HL-60 (cell line): Measurements from ENCODE around the gene SEC16B.

Source experiments
- DNase-seq, 2 experiments: peaks; one replicate each; pipeline ENCODE4 v3.0.0-alpha.2; 2010 to 2020; ENCODE audit warnings: low read depth in 1 of 2, low spot score in 1 of 2
- H3K27ac ChIP-seq: fragments of 250-450 bp; sonication (Bioruptor Pico); replicated peaks from 2 replicates; pipeline ENCODE4 v1.5.1; 2020; ENCODE audit warnings: mild to moderate bottlenecking, moderate library complexity
- H3K27me3 ChIP-seq: fragments of 250-450 bp; sonication (Bioruptor Pico); 2 replicates; pipeline ENCODE4 v1.5.1; 2021; ENCODE audit warnings: mild to moderate bottlenecking, moderate library complexity; ENCODE audit not compliant: insufficient read depth, poor library complexity, severe bottlenecking
- H3K4me3 ChIP-seq: replicated peaks from 2 replicates; pipeline ENCODE4 v1.5.1; 2011; ENCODE audit warnings: mild to moderate bottlenecking, control low read depth, low read length; ENCODE audit not compliant: insufficient read depth
- GABPA ChIP-seq: IDR thresholded peaks from 2 replicates; pipeline ENCODE4 v1.6.1; 2012; ENCODE audit warnings: low read depth
- POLR2AphosphoS5 ChIP-seq: IDR thresholded peaks from 2 replicates; pipeline ENCODE4 v1.6.1; 2012; ENCODE audit warnings: low read depth
- SPI1 ChIP-seq: IDR thresholded peaks from 2 replicates; pipeline ENCODE4 v1.6.1; 2012; ENCODE audit warnings: low read depth, mild to moderate bottlenecking, borderline replicate concordance
- TF ChIP-seq, protein P1 (sequence below): IDR thresholded peaks from 2 replicates; pipeline ENCODE4 v1.6.1; 2012; ENCODE audit warnings: low read depth; ENCODE audit not compliant: insufficient replicate concordance
- TF ChIP-seq, protein P2 (sequence below): IDR thresholded peaks from one replicate; pipeline ENCODE4 v1.5.1; 2011; ENCODE audit warnings: low read length, control low read depth, inconsistent platforms; ENCODE audit not compliant: insufficient read depth

Gene SEC16B

DNA sequence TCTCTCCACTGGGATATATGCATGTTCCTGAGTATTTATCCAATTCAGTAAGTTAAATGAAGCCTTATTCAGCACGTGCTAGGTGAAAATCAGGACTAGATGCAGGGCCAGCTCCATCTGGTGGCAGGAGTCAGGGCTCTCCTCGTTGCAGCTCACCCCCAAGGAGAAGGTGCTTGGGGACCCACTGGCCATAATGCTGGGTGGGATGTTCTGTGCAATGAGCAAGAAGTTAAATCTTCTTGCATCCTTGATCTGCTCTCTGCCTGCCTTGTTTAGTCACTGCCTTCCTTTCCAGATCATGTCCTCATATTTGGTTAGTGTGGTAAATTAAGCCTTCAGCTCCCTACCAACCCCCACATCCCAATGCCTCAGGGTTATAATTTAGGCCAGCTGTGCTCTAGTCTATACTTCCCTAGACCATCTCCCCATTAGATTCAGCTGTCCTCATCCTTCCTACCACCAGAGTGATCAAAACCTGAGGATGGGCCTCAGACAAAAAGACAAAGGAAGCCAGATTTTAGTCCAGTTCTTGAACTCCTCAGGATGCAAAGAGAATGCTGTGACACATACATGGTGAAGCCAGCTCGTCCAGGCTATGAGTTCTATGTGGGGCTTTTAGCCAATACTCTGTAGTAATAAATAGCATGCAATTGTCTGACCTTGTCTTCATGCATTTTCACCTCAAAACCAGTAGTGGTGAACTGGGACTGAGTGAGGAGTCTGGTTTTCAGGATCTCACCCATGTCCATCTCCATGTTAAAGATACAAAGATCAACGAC lies 55.9 kb downstream of the SEC16B start:
- Histone ChIP-seq H3K27me3 (no peaks in the 10 kb centered on the region), H3K27ac (no peak overlapping the region), H3K4me3 (no peak overlapping the region)
- no peak for DNase-seq
- no peak for TF ChIP-seq GABPA
- TF ChIP-seq, protein P1, sequence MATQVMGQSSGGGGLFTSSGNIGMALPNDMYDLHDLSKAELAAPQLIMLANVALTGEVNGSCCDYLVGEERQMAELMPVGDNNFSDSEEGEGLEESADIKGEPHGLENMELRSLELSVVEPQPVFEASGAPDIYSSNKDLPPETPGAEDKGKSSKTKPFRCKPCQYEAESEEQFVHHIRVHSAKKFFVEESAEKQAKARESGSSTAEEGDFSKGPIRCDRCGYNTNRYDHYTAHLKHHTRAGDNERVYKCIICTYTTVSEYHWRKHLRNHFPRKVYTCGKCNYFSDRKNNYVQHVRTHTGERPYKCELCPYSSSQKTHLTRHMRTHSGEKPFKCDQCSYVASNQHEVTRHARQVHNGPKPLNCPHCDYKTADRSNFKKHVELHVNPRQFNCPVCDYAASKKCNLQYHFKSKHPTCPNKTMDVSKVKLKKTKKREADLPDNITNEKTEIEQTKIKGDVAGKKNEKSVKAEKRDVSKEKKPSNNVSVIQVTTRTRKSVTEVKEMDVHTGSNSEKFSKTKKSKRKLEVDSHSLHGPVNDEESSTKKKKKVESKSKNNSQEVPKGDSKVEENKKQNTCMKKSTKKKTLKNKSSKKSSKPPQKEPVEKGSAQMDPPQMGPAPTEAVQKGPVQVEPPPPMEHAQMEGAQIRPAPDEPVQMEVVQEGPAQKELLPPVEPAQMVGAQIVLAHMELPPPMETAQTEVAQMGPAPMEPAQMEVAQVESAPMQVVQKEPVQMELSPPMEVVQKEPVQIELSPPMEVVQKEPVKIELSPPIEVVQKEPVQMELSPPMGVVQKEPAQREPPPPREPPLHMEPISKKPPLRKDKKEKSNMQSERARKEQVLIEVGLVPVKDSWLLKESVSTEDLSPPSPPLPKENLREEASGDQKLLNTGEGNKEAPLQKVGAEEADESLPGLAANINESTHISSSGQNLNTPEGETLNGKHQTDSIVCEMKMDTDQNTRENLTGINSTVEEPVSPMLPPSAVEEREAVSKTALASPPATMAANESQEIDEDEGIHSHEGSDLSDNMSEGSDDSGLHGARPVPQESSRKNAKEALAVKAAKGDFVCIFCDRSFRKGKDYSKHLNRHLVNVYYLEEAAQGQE = no peak
- no peak for TF ChIP-seq SPI1
- TF ChIP-seq, protein P2, sequence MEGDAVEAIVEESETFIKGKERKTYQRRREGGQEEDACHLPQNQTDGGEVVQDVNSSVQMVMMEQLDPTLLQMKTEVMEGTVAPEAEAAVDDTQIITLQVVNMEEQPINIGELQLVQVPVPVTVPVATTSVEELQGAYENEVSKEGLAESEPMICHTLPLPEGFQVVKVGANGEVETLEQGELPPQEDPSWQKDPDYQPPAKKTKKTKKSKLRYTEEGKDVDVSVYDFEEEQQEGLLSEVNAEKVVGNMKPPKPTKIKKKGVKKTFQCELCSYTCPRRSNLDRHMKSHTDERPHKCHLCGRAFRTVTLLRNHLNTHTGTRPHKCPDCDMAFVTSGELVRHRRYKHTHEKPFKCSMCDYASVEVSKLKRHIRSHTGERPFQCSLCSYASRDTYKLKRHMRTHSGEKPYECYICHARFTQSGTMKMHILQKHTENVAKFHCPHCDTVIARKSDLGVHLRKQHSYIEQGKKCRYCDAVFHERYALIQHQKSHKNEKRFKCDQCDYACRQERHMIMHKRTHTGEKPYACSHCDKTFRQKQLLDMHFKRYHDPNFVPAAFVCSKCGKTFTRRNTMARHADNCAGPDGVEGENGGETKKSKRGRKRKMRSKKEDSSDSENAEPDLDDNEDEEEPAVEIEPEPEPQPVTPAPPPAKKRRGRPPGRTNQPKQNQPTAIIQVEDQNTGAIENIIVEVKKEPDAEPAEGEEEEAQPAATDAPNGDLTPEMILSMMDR = no peak
- no peak for TF ChIP-seq POLR2AphosphoS5

DNA sequence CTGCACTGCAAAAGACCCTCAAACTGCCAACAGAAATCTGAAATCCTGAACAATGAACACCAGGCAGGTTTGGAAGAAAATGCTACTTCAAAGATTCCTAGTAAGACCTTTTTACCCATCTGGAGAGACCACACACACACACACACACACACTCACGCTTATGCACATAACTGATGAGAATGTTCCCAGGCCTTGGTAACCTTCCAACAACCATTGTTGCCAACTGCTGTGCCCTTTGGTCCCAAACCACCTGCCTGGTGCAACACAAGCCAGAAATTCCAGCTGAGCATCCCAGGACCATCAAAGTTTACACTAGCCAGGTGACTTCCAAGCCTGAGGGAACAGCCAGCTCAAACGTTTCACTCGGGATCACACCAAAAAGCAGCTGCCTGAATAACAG lies 56.9 kb downstream of the SEC16B start:
- TF ChIP-seq, protein P2 = no peak
- no peak for TF ChIP-seq POLR2AphosphoS5
- TF ChIP-seq SPI1 = no peak
- TF ChIP-seq, protein P1 = no peak
- no peak for TF ChIP-seq GABPA
- H3K27ac ChIP-seq = no peak overlapping the region
- no peak for DNase-seq

DNA sequence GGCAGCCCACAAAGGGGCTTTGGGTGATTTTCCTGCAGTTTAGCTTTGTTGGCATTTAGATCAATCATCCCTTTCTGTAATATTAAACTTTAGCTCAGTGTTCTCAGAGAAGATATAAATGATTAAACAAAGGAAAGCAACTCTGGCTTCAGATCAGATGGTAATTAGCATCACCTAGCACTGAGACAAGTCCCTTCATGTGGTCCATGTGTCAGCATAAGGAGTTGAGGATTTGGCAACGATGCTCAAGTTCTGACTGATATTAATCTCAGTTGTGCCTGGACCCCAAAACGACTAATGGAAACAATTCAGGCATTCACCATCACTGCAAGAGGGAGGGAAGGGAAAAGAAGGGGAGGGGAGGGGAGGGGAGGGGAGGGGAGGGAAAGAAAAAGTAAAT lies 60.4 kb downstream of the SEC16B start:
- TF ChIP-seq GABPA (no peak), SPI1 (no peak), POLR2AphosphoS5 (no peak)
- TF ChIP-seq, protein P1 = no peak
- TF ChIP-seq, protein P2 = no peak
- DNase-seq = no peak
- H3K27me3 ChIP-seq = no peaks in the 10 kb centered on the region
- H3K4me3 ChIP-seq = no peak overlapping the region
- H3K27ac ChIP-seq = no peak overlapping the region

More for the DNA sequence above, 56.9 kb downstream of the SEC16B start:
- no peaks in the 10 kb centered on the region for H3K27me3 ChIP-seq
- H3K4me3 ChIP-seq = no peak overlapping the region
